Right ventricle myocardium superior (tissue), 1 donor: Measurements from ENCODE around the gene TNIK. TPM values are rescaled to one million over a fixed set of nuclear protein-coding genes. Genes with fewer than 3 reads are reported as not detected.

Source experiments
- ATAC-seq: fragments of 200-7000 bp; cut with Tn5 transposase; one replicate; pipeline ENCODE4 v1.9.1; 2020; ENCODE audit warnings: mild to moderate bottlenecking; ENCODE audit not compliant: poor library complexity
- DNase-seq: peaks from one replicate; pipeline ENCODE4 v3.0.0-alpha.2; 2020
- intact Hi-C: fragments of 100-400 bp; cut with DNase I; formaldehyde crosslinking; loops from one replicate; pipeline ENCODE4 v1.11.2; 2022
- microRNA-seq: library from miRNA; unstranded; fragments of <30 nt; microRNA quantifications from one replicate; pipeline ENCODE4 v1.2.0, GENCODE V29; 2020
- total RNA-seq: library from RNA; stranded (reverse); fragmentation: NEBNext Ultra II Directional; extraction: Animal tissue kit (Norgen Biotek cat#: 25700); gene quantifications from one replicate; pipeline ENCODE4 v1.2.1, GENCODE V29; 2021
- donor health status: DM: no; HTN: yes; CAD: no; lungs with severe emphysema.

The TNIK gene
- total RNA-seq, 1 donor from 2014 or later: 22.5 TPM

GRCh38 chr3:171013822-171014748 is 446.1 kb downstream of the TNIK start:
- ATAC-seq (no peak), DNase-seq (no peak)
- intact Hi-C loops: no loop called here

DNA sequence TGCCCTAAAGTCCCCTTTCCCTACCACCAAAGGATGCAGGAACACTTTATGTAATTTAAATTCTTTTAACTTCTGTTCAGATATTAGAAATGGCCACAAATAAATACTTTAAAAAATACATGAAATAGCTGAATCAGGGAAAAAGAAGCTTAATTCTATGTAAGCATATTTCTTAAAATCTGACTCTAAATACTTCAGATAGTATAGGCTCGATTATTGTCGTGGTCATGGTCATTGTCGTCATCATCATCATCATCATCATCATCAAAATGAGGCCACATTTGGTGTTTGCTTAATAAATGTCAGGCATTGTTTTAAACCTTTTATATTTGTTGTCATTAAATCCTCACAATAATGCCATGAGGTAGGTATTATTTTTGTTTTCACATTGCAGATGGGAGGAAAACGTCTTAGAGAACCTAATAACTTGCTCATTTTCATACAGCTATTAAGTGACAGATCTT is 448.3 kb downstream of the TNIK start:
- DNase-seq (no peak), ATAC-seq (no peak)
- intact Hi-C loops: no loop called here

Small RNA genes within 50 kb of the gene (microRNA-seq; reads per million reads assigned to microRNA genes)
- not detected for gene MIR569
